Muscle of arm (tissue), 12 donors: ENCODE measurements around the gene TRAF2. TPM values are rescaled to one million over a fixed set of nuclear protein-coding genes. Genes with fewer than 3 reads are reported as not detected.
"Not testable (repeated sequence)": the region's sequence is repeated elsewhere in the genome, so short reads cannot be mapped to it uniquely, and the experiment has no call there.

Experiments used
- DNase-seq: peaks from one replicate; pipeline ENCODE4 v3.0.0-alpha.2; 2013
- polyA plus RNA-seq, 12 donors: library from polyadenylated mRNA; unstranded; fragments of 120-200 nt; gene quantifications; one replicate each; pipeline ENCODE4 v1.2.1, GENCODE V29; 2013; ENCODE audit not compliant: insufficient read length in 12 of 12

Gene TRAF2
- polyA plus RNA-seq, 12 donors: 7.1 to 15.5 (median 9.1) TPM; not detected in 1

GRCh38 chr9:136856079-136856476 is 30.2 kb upstream of the TRAF2 start:
- DNase-seq: no peak

- DNase-seq: no peak
Measured at GRCh38 chr9:136856541-136857141, 29.7 kb upstream of the TRAF2 start.

- DNase-seq: no peak
Measured at GRCh38 chr9:136857166-136857565, 29.1 kb upstream of the TRAF2 start.

GRCh38 chr9:136857581-136858412 is 28.5 kb upstream of the TRAF2 start:
- no peak for DNase-seq

- DNase-seq: no peak
Measured at GRCh38 chr9:136858452-136858843, 27.9 kb upstream of the TRAF2 start.

- no peak for DNase-seq
Measured at GRCh38 chr9:136858844-136859757, 27.2 kb upstream of the TRAF2 start.

- DNase-seq: no peak
Measured at GRCh38 chr9:136860529-136860928, 25.8 kb upstream of the TRAF2 start.

GRCh38 chr9:136860933-136861873 is 25.1 kb upstream of the TRAF2 start:
- DNase-seq: no peak

- no peak for DNase-seq
Measured at GRCh38 chr9:136861874-136862457, 24.4 kb upstream of the TRAF2 start.

GRCh38 chr9:136862849-136863622 is 23.3 kb upstream of the TRAF2 start:
- DNase-seq: no peak

GRCh38 chr9:136863623-136864273 is 22.6 kb upstream of the TRAF2 start:
- DNase-seq: no peak

GRCh38 chr9:136865041-136865767 is 21.1 kb upstream of the TRAF2 start:
- DNase-seq: no peak

- no peak for DNase-seq
Measured at GRCh38 chr9:136865768-136866103, 20.6 kb upstream of the TRAF2 start.

GRCh38 chr9:136866898-136867421 is 19.4 kb upstream of the TRAF2 start:
- not testable (repeated sequence) for DNase-seq

GRCh38 chr9:136867480-136867879 is 18.8 kb upstream of the TRAF2 start:
- DNase-seq: no peak

GRCh38 chr9:136867917-136868316 is 18.4 kb upstream of the TRAF2 start:
- no peak for DNase-seq

GRCh38 chr9:136868644-136869043 is 17.7 kb upstream of the TRAF2 start:
- DNase-seq: no peak

- not testable (repeated sequence) for DNase-seq
Measured at GRCh38 chr9:136869611-136870010, 16.7 kb upstream of the TRAF2 start.

GRCh38 chr9:136875155-136875554 is 11.2 kb upstream of the TRAF2 start:
- no peak for DNase-seq
